ENCODE data around the gene MRM3.

- no peak for TF ChIP-seq CTCF (IDR thresholded peaks at IDR 0.05; ENCODE audit: poor library complexity, severe bottlenecking)
- no peak for TF ChIP-seq EZH2 (IDR thresholded peaks at IDR 0.05; ENCODE audit: borderline replicate concordance, insufficient read depth, low read length, poor library complexity, severe bottlenecking)
These were observed 10.1 kb downstream of the MRM3 start for GRCh38 chr17:792277-792676.
